ENCODE results near the gene PRXL2C. TPM values are rescaled to one million over a fixed set of nuclear protein-coding genes. Genes with fewer than 3 reads are reported as not detected.
A peak's percentile ranks its signal among the peaks of the same experiment; 100 is the strongest.

The PRXL2C gene
- total and polyA plus RNA-seq, 2 of the 8 experiments (the other 6 are each of a cell fraction or from before 2014, with no cell fraction given) = 2.8 to 7.3 TPM

DNA sequence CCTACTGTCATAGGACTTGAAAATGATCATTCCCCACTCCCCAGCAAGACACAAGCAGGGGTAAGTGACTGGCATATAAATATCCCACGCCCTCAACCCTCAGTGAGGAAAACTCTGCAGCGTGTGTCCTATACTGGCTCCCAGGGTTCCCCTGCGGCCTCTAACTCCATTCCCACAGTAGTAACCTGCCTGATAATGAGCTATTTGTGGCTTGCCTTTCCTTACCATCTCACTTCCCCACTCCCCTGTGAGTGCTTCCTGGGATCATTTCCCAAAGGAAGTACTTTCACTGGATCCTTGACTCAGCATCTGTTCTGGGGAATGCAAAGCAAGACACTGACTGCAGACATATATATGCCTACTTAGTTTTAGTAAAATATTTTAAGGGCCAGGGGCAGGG, 49.8 kb downstream of the PRXL2C start:
- no peak for TF ChIP-seq TCF12 (IDR thresholded peaks at IDR 0.05; ENCODE audit: low read depth, low read length)
- no peak for TF ChIP-seq BACH1 (IDR thresholded peaks at IDR 0.05; ENCODE audit: low read length)
- no peak for TF ChIP-seq EP300 (IDR thresholded peaks at IDR 0.05; ENCODE audit: borderline replicate concordance in 1 of 2, low read depth in 2 of 2, low read length in 2 of 2)
- TF ChIP-seq JUN (IDR thresholded peaks at IDR 0.05; ENCODE audit: low read depth, low read length) = no peak
- TF ChIP-seq KDM1A (IDR thresholded peaks at IDR 0.05; ENCODE audit: borderline replicate concordance, low read length) = no peak
- TF ChIP-seq EGR1 (IDR thresholded peaks at IDR 0.05; ENCODE audit: borderline replicate concordance, low read depth, low read length) = no peak
- TF ChIP-seq USF2 (IDR thresholded peaks at IDR 0.05; ENCODE audit: low read length) = no peak
- TF ChIP-seq RFX5 (IDR thresholded peaks at IDR 0.05; ENCODE audit: borderline replicate concordance, low read depth, low read length) = no peak
- TF ChIP-seq KDM5A (IDR thresholded peaks at IDR 0.05; ENCODE audit: low read length) = no peak
- TF ChIP-seq SP4 (IDR thresholded peaks at IDR 0.05; ENCODE audit: low read length) = no peak
- Histone ChIP-seq H3K4ac (replicated peaks; ENCODE audit: insufficient read length, low read depth, low read length) (no peak overlapping the region), H3K27me3 (replicated peaks in 1 of 4; ENCODE audit: control insufficient read depth in 3 of 4, extremely low read depth in 1 of 4, insufficient read depth in 3 of 4, low read length in 3 of 4) (no peaks in the 10 kb centered on the region), H3K27ac (ENCODE audit: low read depth, low read length) (no peak overlapping the region), H2BK120ac (replicated peaks; ENCODE audit: low read depth, low read length) (no peak overlapping the region), H3K14ac (ENCODE audit: insufficient read length) (no peak overlapping the region), H3K23ac (ENCODE audit: insufficient read length) (no peak overlapping the region), H3K9me3 (ENCODE audit: insufficient read depth in 2 of 2, low read depth in 1 of 2, low read length in 1 of 2) (no peaks in the 10 kb centered on the region), H4K91ac (replicated peaks; ENCODE audit: insufficient read length, low read length) (no peak overlapping the region), H2BK5ac (ENCODE audit: low read depth, low read length) (no peak overlapping the region), H3K36me3 (ENCODE audit: control insufficient read depth in 2 of 4, insufficient read depth in 4 of 4, low read length in 3 of 4) (no peaks in the 10 kb centered on the region), H3K4me3 (ENCODE audit: extremely low read depth in 1 of 4, insufficient read depth in 2 of 4, low read depth in 3 of 4, low read length in 4 of 4) (no peak overlapping the region), H3K4me2 (ENCODE audit: insufficient read depth in 1 of 2, low read depth in 2 of 2, low read length in 2 of 2) (no peak overlapping the region), H2BK12ac (ENCODE audit: low read depth, low read length) (no peak overlapping the region), H3K4me1 (replicated peaks in 1 of 4; ENCODE audit: control insufficient read depth in 3 of 4, insufficient read depth in 4 of 4, low read length in 3 of 4) (peaks cover 0 to 5% (median 0%) of the 10 kb centered on the region in 4 experiments; a peak in 3 of 7 replicates), H4K20me1 (replicated peaks in 1 of 2; ENCODE audit: control insufficient read depth in 1 of 2, insufficient read depth in 2 of 2, low read length in 2 of 2) (peaks cover 0 to 4% of the 10 kb centered on the region in 2 experiments), H3K79me2 (ENCODE audit: control insufficient read depth in 1 of 2, insufficient read depth in 2 of 2, low read length in 2 of 2) (peaks cover 0 to 66% of the 10 kb centered on the region in 2 experiments; a peak in 2 of 4 replicates), H3K9ac (replicated peaks in 1 of 4; ENCODE audit: extremely low read depth in 1 of 4, low read depth in 3 of 4, low read length in 3 of 4) (no peak overlapping the region; a peak in 1 of 7 replicates), H4K8ac (ENCODE audit: extremely low read depth, insufficient read depth, low read length) (0 out of 2 replicates have a peak overlapping the region, but pooled peaks have one; percentile 12), H3K56ac (replicated peaks; ENCODE audit: insufficient read length, low read depth, low read length) (no peak overlapping the region), H4K5ac (ENCODE audit: insufficient read length, low read depth, low read length) (no peak overlapping the region), H3K23me2 (ENCODE audit: low read depth, low read length) (no peaks in the 10 kb centered on the region; the same call in 1 of the 2 replicates), H2BK20ac (ENCODE audit: low read length) (no peak overlapping the region), H2AFZ (ENCODE audit: low read length) (no peak overlapping the region), H3K18ac (ENCODE audit: extremely low read depth, low read length) (no peak overlapping the region), H3K79me1 (ENCODE audit: low read depth, low read length) (peaks cover 3% of the 10 kb centered on the region; the same call in 1 of the 2 replicates), H2BK15ac (ENCODE audit: low read length) (no peak overlapping the region), H2AK5ac (ENCODE audit: low read depth, low read length) (no peak overlapping the region)
- 74% methylated on average over 3 of the region's 3 CpGs; no CpG with 5 or more reads in 1 of the 2 experiments for whole genome bisulfite sequencing, 2 experiments (ENCODE audit: extremely low coverage in 1 of 2, insufficient coverage in 1 of 2, insufficient read length in 1 of 2, insufficient replicate concordance in 2 of 2, low coverage in 1 of 2, low lambda C conversion rate in 2 of 2, missing lambda C conversion rate in 1 of 2)
- ChIA-PET CTCF (ENCODE audit: partially characterized antibody) (interaction anchor here (0.5 to 2.1 kb wide), 5 partner anchors 11 to 1704 kb away, joined by 3 to 4 read pairs (median 3); no protein-coding TSS in a partner anchor), POLR2A (ENCODE audit: partially characterized antibody) (no interaction called here)
- DNase-seq (ENCODE audit: low read depth in 1 of 2, low spot score in 2 of 2) (no peak), FAIRE-seq (no peak)
